Transverse colon (tissue), 4 donors: ENCODE results near the gene POLR2L. TPM values are rescaled to one million over a fixed set of nuclear protein-coding genes. Genes with fewer than 3 reads are reported as not detected.

ENCODE experiments used
- DNase-seq: peaks from one replicate; pipeline ENCODE4 v3.0.0-alpha.2; 2019
- H3K27ac ChIP-seq, 4 donors: fragments of 200-600 bp; sonication (generic); 2 replicates each; pipeline ENCODE4 v1.5.1; 2016 to 2018; ENCODE audit warnings: inconsistent platforms in 4 of 4
- H3K27me3 ChIP-seq: fragments of 200-600 bp; sonication (generic); 2 replicates; pipeline ENCODE4 v1.5.1; 2017; ENCODE audit warnings: inconsistent platforms
- H3K36me3 ChIP-seq, 4 donors: fragments of 200-600 bp; sonication (generic); 2 replicates each; pipeline ENCODE4 v1.5.1; 2017 to 2019; ENCODE audit warnings: inconsistent platforms in 4 of 4
- H3K4me1 ChIP-seq, 4 donors: fragments of 200-600 bp; sonication (generic); 2 replicates each; pipeline ENCODE4 v1.5.1; 2017 to 2020; ENCODE audit warnings: inconsistent platforms in 4 of 4
- H3K4me3 ChIP-seq, 4 donors: fragments of 200-600 bp; sonication (generic); 1 replicate in 1 of 4; 2 replicates in 3 of 4; pipeline versions ENCODE4 v1.5.1 to v1.6.1; 2017 to 2019; ENCODE audit warnings: inconsistent platforms in 4 of 4
- H3K9me3 ChIP-seq, 2 donors: fragments of 200-600 bp; sonication (generic); 2 replicates each; pipeline ENCODE4 v1.5.1; 2017 to 2019; ENCODE audit warnings: inconsistent platforms in 2 of 2
- EP300 ChIP-seq: sonication (generic); formaldehyde crosslinking; IDR thresholded peaks from one replicate; pipeline ENCODE4 v1.6.1; 2017; ENCODE audit warnings: antibody characterized with exemption, low read depth
- POLR2A ChIP-seq: fragments of 450-650 bp; IDR thresholded peaks from one replicate; pipeline ENCODE4 v1.6.1; 2016; ENCODE audit warnings: antibody characterized with exemption, mild to moderate bottlenecking, moderate library complexity
- POLR2AphosphoS5 ChIP-seq, 3 donors: sonication (generic); formaldehyde crosslinking; IDR thresholded peaks; one replicate each; pipeline ENCODE4 v1.6.1; 2016; ENCODE audit warnings: antibody characterized with exemption in 3 of 3
- WGBS, 2 donors: methylation state at CpG; one replicate each; pipeline ENCODE4 v1.1.5; 2018; ENCODE audit warnings: low coverage in 1 of 2; 5-methylcytosine and 5-hydroxymethylcytosine counted together
- in situ Hi-C, 4 donors: fragments of 200-750 bp; cut with MboI; loops; one replicate each; pipeline versions ENCODE4 v1.15.0 to v1.15.1; 2017; ENCODE audit warnings: low sequenced_read_pairs in 3 of 4, low pct_ligation_motif_present in 1 of 4, low pct_unique_long_range_greater_than_20kb in 1 of 4
- intact Hi-C: fragments of 100-400 bp; cut with DNase I; formaldehyde crosslinking; loops from one replicate; pipeline ENCODE4 v1.15.1; 2023; ENCODE audit warnings: low total_unique reads
- total RNA-seq, 4 donors: library from RNA; depleted of rRNA; stranded (reverse); fragments of >200 nt; gene quantifications; one replicate each; pipeline ENCODE4 v1.1.0, GENCODE V29; 2016
- TF ChIP-seq, protein P1 (sequence below), 5 experiments: fragments of 200-600 bp in 3 of 5; fragments of 450-650 bp in 2 of 5; sonication (generic) in 3 of 5; IDR thresholded peaks; 1 replicate in 2 of 5; 2 replicates in 3 of 5; pipeline ENCODE4 v1.5.1; 2016 to 2017; ENCODE audit warnings: antibody characterized with exemption in 5 of 5, inconsistent platforms in 3 of 5, mild to moderate bottlenecking in 2 of 5, moderate library complexity in 1 of 5

POLR2L gene
- total RNA-seq, 4 donors from 2014 or later: 9.7 to 66.6 (median 32.7) TPM

DNA sequence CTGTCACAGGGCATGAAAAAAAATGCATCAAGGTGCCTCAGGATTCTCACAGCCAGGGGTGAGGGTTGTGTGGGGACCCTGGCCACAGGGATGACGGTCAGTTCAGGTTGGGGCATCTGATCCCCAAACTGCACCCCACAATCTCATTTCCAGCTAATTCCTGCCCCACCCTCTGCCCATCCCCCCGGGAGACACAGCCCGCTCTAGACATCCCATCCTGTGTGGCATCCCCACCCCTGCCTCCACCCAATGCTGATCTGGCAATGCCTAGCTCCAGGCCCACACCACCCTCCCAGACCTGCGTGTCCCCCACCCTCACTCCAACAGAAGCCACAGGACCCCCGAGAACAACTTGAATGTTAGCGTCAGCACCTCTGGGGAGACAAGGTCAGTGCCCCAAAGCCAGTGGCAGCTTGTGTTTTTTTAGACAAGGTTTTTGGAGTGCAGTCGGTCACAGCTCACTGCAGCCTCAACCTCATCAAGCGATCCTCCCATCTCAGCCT lies 25.6 kb upstream of the POLR2L start:
- Histone ChIP-seq H3K4me3 (no peak overlapping the region), H3K4me1 (no peaks in the 10 kb centered on the region), H3K27me3 (peaks cover 16% of the 10 kb centered on the region), H3K27ac (no peak overlapping the region), H3K9me3 (no peaks in the 10 kb centered on the region), H3K36me3 (no peaks in the 10 kb centered on the region)
- TF ChIP-seq EP300: no peak
- TF ChIP-seq, protein P1, sequence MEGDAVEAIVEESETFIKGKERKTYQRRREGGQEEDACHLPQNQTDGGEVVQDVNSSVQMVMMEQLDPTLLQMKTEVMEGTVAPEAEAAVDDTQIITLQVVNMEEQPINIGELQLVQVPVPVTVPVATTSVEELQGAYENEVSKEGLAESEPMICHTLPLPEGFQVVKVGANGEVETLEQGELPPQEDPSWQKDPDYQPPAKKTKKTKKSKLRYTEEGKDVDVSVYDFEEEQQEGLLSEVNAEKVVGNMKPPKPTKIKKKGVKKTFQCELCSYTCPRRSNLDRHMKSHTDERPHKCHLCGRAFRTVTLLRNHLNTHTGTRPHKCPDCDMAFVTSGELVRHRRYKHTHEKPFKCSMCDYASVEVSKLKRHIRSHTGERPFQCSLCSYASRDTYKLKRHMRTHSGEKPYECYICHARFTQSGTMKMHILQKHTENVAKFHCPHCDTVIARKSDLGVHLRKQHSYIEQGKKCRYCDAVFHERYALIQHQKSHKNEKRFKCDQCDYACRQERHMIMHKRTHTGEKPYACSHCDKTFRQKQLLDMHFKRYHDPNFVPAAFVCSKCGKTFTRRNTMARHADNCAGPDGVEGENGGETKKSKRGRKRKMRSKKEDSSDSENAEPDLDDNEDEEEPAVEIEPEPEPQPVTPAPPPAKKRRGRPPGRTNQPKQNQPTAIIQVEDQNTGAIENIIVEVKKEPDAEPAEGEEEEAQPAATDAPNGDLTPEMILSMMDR (IDR thresholded peaks at IDR 0.05): no peak
- TF ChIP-seq POLR2A: no peak
- TF ChIP-seq POLR2AphosphoS5 (IDR thresholded peaks at IDR 0.05): no peak
- in situ Hi-C loops (loop anchor here in 2 of 4 donors (25.0 kb wide), 1 partner anchor 169 kb away; the partner anchor contains the start of gene MUC6 (in 2 of the 2)), intact Hi-C loops (no loop called here)
- WGBS, 2 donors: 91% methylated on average over 8 of the region's 8 CpGs; no CpG with 5 or more reads in 1 of the 2 donors
- no peak for DNase-seq

DNA sequence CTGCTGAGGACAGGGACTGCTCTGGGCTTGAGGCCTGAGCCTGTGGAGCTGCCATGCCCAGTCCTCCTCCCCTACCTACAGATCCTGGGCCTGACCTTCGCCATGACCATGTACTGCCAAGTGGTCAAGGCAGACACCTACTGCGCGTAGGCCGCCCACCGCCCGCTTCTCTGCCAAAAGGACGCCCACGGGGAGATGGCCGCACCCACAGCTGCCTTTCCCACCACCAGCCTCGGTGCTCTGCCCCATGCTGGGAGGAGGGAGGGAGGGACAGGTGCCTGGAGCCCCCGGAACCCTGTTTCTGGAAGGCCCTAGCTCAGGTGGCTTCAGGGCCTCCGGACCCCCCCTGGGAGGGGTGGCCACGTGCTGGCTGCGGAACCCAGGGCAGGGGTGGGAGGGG lies 24.2 kb upstream of the POLR2L start:
- Histone ChIP-seq H3K9me3 (no peaks in the 10 kb centered on the region), H3K4me1 (peaks cover 0 to 10% (median 4%) of the 10 kb centered on the region in 4 donors), H3K36me3 (no peaks in the 10 kb centered on the region), H3K27ac (no peak overlapping the region), H3K4me3 (no peak overlapping the region), H3K27me3 (peaks cover 30% of the 10 kb centered on the region)
- WGBS, 2 donors: 87% methylated on average over 14 of the region's 14 CpGs; no CpG with 5 or more reads in 1 of the 2 donors
- no peak for TF ChIP-seq POLR2A
- no peak for TF ChIP-seq POLR2AphosphoS5 (IDR thresholded peaks at IDR 0.05)
- TF ChIP-seq, protein P1 (IDR thresholded peaks at IDR 0.05): no peak
- no peak for TF ChIP-seq EP300
- in situ Hi-C loops (loop anchor here in 2 of 4 donors (25.0 kb wide), 1 partner anchor 171 kb away; the partner anchor contains the start of gene MUC6 (in 2 of the 2)), intact Hi-C loops (no loop called here)
- DNase-seq: no peak

DNA sequence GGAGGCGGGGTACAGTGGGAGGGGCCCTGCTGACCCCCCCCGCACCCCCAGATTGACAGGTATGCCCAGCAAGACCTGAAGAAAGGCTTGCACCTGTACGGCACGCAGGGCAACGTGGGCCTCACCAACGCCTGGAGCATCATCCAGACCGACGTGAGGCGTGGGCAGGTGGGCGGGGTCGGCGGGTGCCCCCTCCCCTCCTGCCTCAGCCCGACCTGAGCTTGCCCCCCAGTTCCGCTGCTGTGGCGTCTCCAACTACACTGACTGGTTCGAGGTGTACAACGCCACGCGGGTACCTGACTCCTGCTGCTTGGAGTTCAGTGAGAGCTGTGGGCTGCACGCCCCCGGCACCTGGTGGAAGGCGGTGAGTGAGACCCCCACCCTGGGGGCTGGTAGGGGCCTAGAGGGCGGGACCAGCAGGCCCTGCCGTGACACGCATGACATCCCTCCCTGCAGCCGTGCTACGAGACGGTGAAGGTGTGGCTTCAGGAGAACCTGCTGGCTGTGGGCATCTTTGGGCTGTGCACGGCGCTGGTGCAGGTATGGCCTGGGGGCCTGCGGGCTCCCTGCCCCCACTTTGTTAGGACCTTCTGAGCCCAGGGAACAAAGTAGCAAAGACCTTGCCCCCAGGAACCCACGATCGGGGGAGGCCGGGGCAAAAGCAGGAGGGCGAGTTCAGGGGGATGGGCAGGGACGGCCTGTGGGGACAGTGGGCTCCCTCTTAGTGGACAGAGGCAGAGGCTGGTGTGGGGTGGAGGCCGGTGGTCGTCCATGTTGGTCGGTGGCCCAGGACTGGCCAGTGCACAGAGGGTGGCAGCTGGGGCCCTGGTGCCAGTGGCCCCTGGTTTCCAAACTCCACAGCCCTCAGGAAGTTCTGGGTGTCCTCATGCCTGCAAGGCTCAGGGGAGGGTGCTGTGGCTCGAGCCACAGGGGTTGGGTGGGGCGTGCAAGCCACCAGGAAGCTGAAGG lies 23.4 kb upstream of the POLR2L start:
- Histone ChIP-seq H3K4me1 (peaks cover 0 to 10% (median 4%) of the 10 kb centered on the region in 4 donors), H3K36me3 (no peaks in the 10 kb centered on the region), H3K4me3 (no peak overlapping the region), H3K27ac (no peak overlapping the region), H3K9me3 (no peaks in the 10 kb centered on the region), H3K27me3 (peaks cover 36% of the 10 kb centered on the region)
- in situ Hi-C loops: loop anchor here in 2 of 4 donors (25.0 kb wide), 1 partner anchor 172 kb away; the partner anchor contains the start of gene MUC6 (in 2 of the 2)
- DNase-seq: no peak
- 67% methylated on average over 39 of the region's 41 CpGs; no CpG with 5 or more reads in 1 of the 2 donors for WGBS, 2 donors
- no peak for TF ChIP-seq POLR2AphosphoS5 (IDR thresholded peaks at IDR 0.05)
- TF ChIP-seq, protein P1 (IDR thresholded peaks at IDR 0.05): no peak
- no peak for TF ChIP-seq EP300
- TF ChIP-seq POLR2A: no peak
- intact Hi-C loops: no loop called here

DNA sequence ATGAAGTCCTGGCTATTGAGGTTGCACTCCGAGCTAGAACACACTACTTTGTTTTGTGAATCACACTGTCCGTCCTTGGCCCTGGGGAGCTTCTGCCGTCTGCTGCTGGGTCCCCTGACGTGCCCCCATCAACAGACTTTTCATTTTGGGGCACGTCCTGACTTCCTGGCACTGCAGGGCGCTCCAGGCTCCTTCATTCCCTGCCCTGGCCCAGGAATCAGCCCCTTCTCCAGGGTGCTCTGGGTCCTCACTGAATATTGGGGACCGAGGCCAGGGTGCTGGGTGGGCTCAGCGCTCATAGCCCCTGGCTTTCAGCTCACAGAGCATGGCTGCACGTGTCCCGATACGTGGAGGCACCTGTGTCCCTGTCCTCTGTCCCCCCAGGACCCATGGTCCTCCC lies 22.6 kb upstream of the POLR2L start:
- 48% methylated on average over 11 of the region's 11 CpGs; no CpG with 5 or more reads in 1 of the 2 donors for WGBS, 2 donors
- in situ Hi-C loops: loop anchor here in 2 of 4 donors (25.0 kb wide), 1 partner anchor 172 kb away; the partner anchor contains the start of gene MUC6 (in 2 of the 2)
- no peaks in the 10 kb centered on the region for H3K9me3 ChIP-seq

More for the DNA sequence above, 22.6 kb upstream of the POLR2L start:
- H3K27me3 ChIP-seq: peaks cover 37% of the 10 kb centered on the region
- H3K36me3 ChIP-seq: no peaks in the 10 kb centered on the region
- TF ChIP-seq POLR2A (no peak), EP300 (no peak), POLR2AphosphoS5 (IDR thresholded peaks at IDR 0.05) (no peak)
- TF ChIP-seq, protein P1 (IDR thresholded peaks at IDR 0.05): no peak
- DNase-seq: no peak
- no peak overlapping the region for H3K27ac ChIP-seq
- no peak overlapping the region for H3K4me3 ChIP-seq
- H3K4me1 ChIP-seq: peaks cover 5 to 16% (median 8%) of the 10 kb centered on the region in 4 donors
- intact Hi-C loops: no loop called here
